HG03442 (cell line): ENCODE measurements around the gene OR51S1.
"Not testable (repeated sequence)": the region's sequence is repeated elsewhere in the genome, so short reads cannot be mapped to it uniquely, and the experiment has no call there.

ENCODE experiments used
- ATAC-seq: cut with Tn5 transposase; IDR thresholded peaks from one replicate; pipeline ENCODE4 v1.9.1; 2021; ENCODE audit warnings: mild to moderate bottlenecking, moderate library complexity; ENCODE audit not compliant: unreplicated experiment

Gene OR51S1

DNA sequence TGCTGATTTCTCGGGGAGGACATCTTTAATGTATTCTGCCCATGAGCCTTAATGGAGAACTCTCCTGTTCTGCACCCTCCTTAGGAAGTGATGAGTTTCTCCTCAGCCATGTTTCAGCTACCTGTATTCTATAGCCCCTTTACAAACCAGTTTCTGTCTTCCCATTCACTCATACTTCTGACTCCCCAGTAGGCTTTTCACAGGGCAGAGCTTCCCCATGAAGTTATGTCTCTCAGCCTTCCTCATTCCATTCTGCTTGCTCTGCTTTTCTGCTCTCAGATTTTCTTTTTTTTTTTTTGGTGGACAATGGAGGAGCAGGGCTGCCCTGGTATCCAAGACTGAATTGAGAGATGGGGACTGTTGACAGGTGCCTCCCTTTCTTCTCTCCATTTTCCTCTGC is 40.5 kb downstream of the OR51S1 start:
- no peak for ATAC-seq

DNA sequence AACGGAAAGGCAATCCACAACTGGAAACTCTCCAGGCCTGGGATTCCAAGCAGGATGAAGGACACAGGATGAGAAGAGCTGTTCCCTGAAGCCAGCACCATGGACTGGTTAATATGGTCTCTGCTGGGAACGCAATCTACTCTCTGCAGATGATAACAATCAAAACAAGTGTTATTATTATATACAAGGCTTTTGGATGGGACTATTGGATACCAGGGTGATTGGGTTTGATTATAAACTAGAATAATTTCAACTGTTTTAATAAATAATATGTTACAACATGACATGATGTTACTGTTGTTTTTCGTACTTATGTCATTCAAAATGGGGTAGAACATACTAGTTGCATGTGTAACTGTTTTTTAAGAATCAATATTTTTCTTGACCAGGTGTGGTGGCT is 44.7 kb downstream of the OR51S1 start, which contains the start of gene OR52R1:
Gene OR52R1 (minus strand): TSS at position 101 of the 400 bp plus-strand sequence. CDS start 0 bp downstream, at position 101.
- no peak for ATAC-seq

DNA sequence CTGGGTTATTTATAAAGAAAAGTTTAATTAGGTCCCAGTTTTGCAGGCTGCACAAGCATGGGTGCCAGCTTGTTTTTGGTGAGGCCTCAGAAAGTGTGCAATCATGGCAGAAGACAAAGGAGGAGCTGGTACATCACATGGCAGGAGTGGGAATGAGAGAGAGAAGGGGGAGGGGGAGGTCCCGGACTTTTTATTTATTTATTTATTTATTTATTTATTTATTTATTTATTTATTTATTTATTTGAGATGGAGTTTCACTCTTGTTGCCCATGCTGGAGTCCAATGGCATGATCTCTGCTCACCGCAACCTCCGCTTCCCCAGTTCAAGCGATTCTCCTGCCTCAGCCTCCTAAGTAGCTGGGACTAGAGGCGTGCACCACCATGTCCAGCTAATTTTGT is 47.7 kb downstream of the OR51S1 start:
- not testable (repeated sequence) for ATAC-seq

DNA sequence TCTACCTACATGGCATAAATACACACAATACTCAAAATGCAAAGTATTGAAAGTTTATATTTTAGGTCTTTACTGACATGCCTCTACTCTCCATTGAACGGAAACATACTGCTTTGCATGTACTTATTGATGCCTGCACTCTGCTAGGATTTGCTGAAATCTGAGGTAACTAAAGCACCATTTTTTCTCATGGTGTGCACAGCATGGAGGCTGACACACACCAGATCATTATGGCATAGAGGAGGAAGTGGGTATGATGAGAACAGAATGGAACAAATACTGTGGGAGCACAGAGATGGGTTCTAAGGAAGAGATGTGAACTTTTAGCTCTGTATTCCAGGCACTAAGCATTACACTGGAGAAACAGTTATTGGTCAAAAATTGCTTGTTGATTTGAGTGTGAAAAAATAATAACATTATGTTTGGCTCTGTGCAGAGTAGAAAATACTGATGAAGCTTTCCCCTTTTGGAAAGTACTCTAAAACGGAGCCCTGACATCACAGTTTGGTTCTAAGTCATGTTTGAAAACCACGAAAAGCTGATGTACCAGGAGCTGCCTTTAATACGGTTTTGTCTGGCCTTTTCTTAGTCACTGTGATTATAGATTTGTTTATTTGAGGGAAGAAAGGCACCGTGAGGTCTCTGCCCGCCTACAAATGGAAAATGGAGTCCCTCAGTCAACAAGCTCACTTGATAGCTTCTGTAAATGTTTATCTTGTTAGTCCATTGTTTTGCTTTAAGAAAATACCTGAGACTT is 50.4 kb downstream of the OR51S1 start:
- ATAC-seq = no peak
